ENCODE results near the gene COL27A1.

The COL27A1 gene

GRCh38 chr9:114264806-114265550, 109.6 kb downstream of the COL27A1 start:
- DNase-seq (ENCODE audit: low spot score), result no peak

- no peak for DNase-seq (ENCODE audit: low spot score)
Measured at GRCh38 chr9:114266969-114267368, 111.6 kb downstream of the COL27A1 start.

GRCh38 chr9:114269023-114269422, 113.7 kb downstream of the COL27A1 start:
- no peak for DNase-seq (ENCODE audit: low spot score)

- DNase-seq (ENCODE audit: low spot score), result no peak
Measured at GRCh38 chr9:114270120-114270975, 115.0 kb downstream of the COL27A1 start.

- no peak for DNase-seq (ENCODE audit: low spot score)
Measured at GRCh38 chr9:114271556-114272510, 116.5 kb downstream of the COL27A1 start.

GRCh38 chr9:114272739-114273431, 117.5 kb downstream of the COL27A1 start:
- no peak for DNase-seq (ENCODE audit: low spot score)

- no peak for DNase-seq (ENCODE audit: low spot score)
Measured at GRCh38 chr9:114273461-114273881, 118.1 kb downstream of the COL27A1 start.

GRCh38 chr9:114274217-114274616, 118.9 kb downstream of the COL27A1 start:
- no peak for DNase-seq (ENCODE audit: low spot score)

- DNase-seq (ENCODE audit: low spot score), result no peak
Measured at GRCh38 chr9:114275246-114276004, 120.1 kb downstream of the COL27A1 start.

GRCh38 chr9:114276908-114277821, 121.8 kb downstream of the COL27A1 start:
- DNase-seq (ENCODE audit: low spot score), result no peak

- no peak for DNase-seq (ENCODE audit: low spot score)
Measured at GRCh38 chr9:114278356-114278755, 123.0 kb downstream of the COL27A1 start.

GRCh38 chr9:114278881-114279570, 123.7 kb downstream of the COL27A1 start:
- DNase-seq (ENCODE audit: low spot score), result no peak

GRCh38 chr9:114279693-114280092, 124.4 kb downstream of the COL27A1 start:
- DNase-seq (ENCODE audit: low spot score), result no peak

- no peak for DNase-seq (ENCODE audit: low spot score)
Measured at GRCh38 chr9:114280636-114281472, 125.5 kb downstream of the COL27A1 start.

- no peak for DNase-seq (ENCODE audit: low spot score)
Measured at GRCh38 chr9:114281473-114282103, 126.3 kb downstream of the COL27A1 start.

- no peak for DNase-seq (ENCODE audit: low spot score)
Measured at GRCh38 chr9:114282104-114282485, 126.8 kb downstream of the COL27A1 start.

GRCh38 chr9:114282507-114282906, 127.2 kb downstream of the COL27A1 start:
- no peak for DNase-seq (ENCODE audit: low spot score)
